Transverse colon (tissue), 3 donors: Measurements from ENCODE around the gene TM6SF1.

Source experiments
- CTCF ChIP-seq, 5 experiments: fragments of 200-600 bp in 3 of 5; fragments of 450-650 bp in 2 of 5; sonication (generic) in 3 of 5; IDR thresholded peaks; 1 replicate in 2 of 5; 2 replicates in 3 of 5; pipeline ENCODE4 v1.5.1; 2016 to 2017; ENCODE audit warnings: antibody characterized with exemption in 5 of 5, inconsistent platforms in 3 of 5, mild to moderate bottlenecking in 2 of 5, moderate library complexity in 1 of 5
- EP300 ChIP-seq: sonication (generic); formaldehyde crosslinking; IDR thresholded peaks from one replicate; pipeline ENCODE4 v1.6.1; 2017; ENCODE audit warnings: antibody characterized with exemption, low read depth

- no peak for TF ChIP-seq CTCF (IDR thresholded peaks at IDR 0.05)
- no peak for TF ChIP-seq EP300
Measured at GRCh38 chr15:83109532-83109931, 2.1 kb downstream of the TM6SF1 start.
